AML-193 (cell line): ENCODE data around the gene EXOC1L.

Experiments
- DNase-seq, 2 experiments: peaks; one replicate each; lab custom pipeline; 2025; lab: John Stamatoyannopoulos, UW

The EXOC1L gene

GRCh38 chr4:55819634-55820033, at the start of gene EXOC1L:
Gene EXOC1L (plus strand): TSS chr4:55819790. CDS start chr4:55820027, 237 bp downstream.
- DNase-seq, result no peak

GRCh38 chr4:55770662-55771061, 48.9 kb upstream of the EXOC1L start:
- no peak for DNase-seq

GRCh38 chr4:55781341-55781740, 38.2 kb upstream of the EXOC1L start:
- no peak for DNase-seq

GRCh38 chr4:55781812-55782211, 37.8 kb upstream of the EXOC1L start:
- no peak for DNase-seq

- DNase-seq, result no peak
These were observed 36.0 kb upstream of the EXOC1L start for GRCh38 chr4:55783584-55783983.

GRCh38 chr4:55784747-55785146, 34.8 kb upstream of the EXOC1L start:
- DNase-seq, result no peak

- no peak for DNase-seq
These were observed 27.9 kb upstream of the EXOC1L start for GRCh38 chr4:55791666-55792065.

- DNase-seq, result no peak
These were observed 26.1 kb upstream of the EXOC1L start for GRCh38 chr4:55793479-55793878.

GRCh38 chr4:55794053-55794452, 25.5 kb upstream of the EXOC1L start:
- DNase-seq, result no peak

- no peak for DNase-seq
These were observed 24.2 kb upstream of the EXOC1L start for GRCh38 chr4:55795341-55795740.

- DNase-seq, result no peak
These were observed 18.1 kb upstream of the EXOC1L start for GRCh38 chr4:55801498-55801897.

GRCh38 chr4:55807556-55807955, 12.0 kb upstream of the EXOC1L start:
- no peak for DNase-seq

- no peak for DNase-seq
These were observed 11.4 kb upstream of the EXOC1L start for GRCh38 chr4:55808186-55808585.

GRCh38 chr4:55808632-55809031, 11.0 kb upstream of the EXOC1L start:
- DNase-seq, result no peak

- no peak for DNase-seq
These were observed 1.9 kb upstream of the EXOC1L start for GRCh38 chr4:55817691-55818090.

- DNase-seq, result no peak
These were observed 689 bp downstream of the EXOC1L start for GRCh38 chr4:55820279-55820678.

GRCh38 chr4:55822329-55822728, 2.7 kb downstream of the EXOC1L start:
- no peak for DNase-seq

GRCh38 chr4:55824865-55825264, 5.3 kb downstream of the EXOC1L start:
- no peak for DNase-seq

GRCh38 chr4:55826986-55827385, 7.4 kb downstream of the EXOC1L start:
- no peak for DNase-seq

GRCh38 chr4:55827582-55827981, 8.0 kb downstream of the EXOC1L start:
- no peak for DNase-seq

GRCh38 chr4:55830048-55830447, 10.5 kb downstream of the EXOC1L start:
- no peak for DNase-seq

- DNase-seq, result no peak
These were observed 11.1 kb downstream of the EXOC1L start for GRCh38 chr4:55830716-55831115.

GRCh38 chr4:55834086-55834795, 14.7 kb downstream of the EXOC1L start:
- no peak for DNase-seq

- no peak for DNase-seq
These were observed 18.3 kb downstream of the EXOC1L start for GRCh38 chr4:55837903-55838302.
